HG03520 (cell line): Measurements from ENCODE around the gene PATJ.
"Not testable (repeated sequence)": the region's sequence is repeated elsewhere in the genome, so short reads cannot be mapped to it uniquely, and the experiment has no call there.

Experiments used
- ATAC-seq: cut with Tn5 transposase; IDR thresholded peaks from one replicate; pipeline ENCODE4 v1.9.1; 2021; ENCODE audit warnings: mild to moderate bottlenecking, moderate library complexity; ENCODE audit not compliant: unreplicated experiment

The PATJ gene

DNA sequence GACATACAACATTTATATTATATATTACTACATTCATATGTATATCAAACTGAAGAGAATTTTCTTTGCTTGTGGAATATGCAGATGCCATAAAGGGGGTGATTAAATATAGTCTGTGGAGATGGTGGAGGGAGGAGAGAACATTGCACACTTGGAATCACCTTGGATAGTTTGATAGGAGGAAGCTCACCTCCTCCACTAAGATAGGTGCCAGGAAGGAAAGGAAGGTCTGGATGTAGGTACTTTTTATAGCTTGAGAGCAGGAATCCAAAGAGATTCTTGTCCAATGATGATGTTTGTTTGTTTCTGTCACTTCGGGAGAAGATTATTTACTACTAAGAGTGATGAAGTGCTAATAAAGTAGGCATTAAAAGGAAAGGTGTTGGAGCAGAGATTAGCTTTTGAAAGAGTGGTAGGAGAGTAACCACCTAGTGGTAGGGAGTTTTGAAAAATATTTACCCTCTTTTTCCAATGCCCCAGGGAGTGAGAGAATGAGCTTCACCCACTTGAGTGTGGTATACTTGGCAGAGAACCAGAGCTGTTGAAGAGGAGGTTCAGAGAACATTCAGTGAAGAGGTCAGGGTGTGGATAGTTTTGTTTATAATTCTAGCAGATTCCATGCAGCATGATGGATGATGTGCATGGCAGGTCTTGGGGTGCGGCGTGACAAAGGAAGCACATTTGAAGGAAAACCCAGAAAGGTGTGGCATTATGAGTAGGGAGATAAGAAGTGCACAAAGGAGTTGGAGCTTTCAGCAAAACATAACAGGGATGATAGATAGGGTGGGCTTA is 145.0 kb downstream of the PATJ start:
- ATAC-seq: no peak

DNA sequence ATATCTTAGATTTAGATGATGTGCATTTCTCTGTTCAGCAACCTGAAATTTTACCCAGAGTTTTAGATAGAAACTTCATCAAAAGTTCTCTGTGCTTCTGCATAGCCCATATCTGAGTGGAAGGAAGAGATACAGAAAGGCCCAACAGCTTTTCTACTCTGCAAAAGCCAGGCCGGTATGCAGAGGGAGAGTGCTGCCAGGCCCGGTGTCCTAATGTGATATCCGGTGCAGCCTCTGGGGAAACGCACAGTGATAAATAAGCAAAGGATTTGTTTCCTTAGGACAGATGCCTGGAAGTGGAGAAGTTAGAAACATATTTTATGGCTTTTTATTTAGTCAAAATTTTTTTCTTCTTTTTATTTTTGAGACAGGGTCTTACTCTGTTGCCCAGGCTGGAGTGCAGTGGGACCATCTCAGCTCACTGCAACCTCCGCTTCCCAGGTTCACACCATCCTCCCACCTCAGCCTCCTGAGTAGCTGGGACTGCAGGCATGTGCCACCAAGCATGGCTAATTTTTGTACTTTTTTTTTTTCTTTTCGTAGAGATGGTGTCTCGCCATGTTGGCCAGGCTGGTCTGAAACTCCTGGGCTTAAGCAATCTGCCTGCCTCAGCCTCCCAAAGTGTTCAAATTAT is 145.8 kb downstream of the PATJ start:
- ATAC-seq: no peak

DNA sequence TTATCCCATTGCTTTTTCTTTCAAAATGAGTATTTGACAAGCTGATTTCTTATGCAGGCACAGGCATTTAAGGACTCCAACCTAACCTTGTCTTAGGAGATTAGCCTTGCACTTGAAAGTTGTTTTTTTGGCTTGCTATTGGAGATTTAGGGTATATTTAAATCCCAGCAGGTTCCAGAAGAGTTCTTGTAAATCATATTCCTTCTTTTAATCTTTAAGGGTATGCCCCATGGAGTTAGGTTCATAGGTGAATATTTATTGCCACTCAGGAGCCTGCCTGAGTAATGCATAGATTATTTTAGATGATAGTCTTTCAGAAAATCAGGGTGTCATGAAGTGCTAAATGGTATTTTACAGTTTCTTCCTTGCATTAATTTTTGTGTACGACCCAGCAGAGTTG is 146.5 kb downstream of the PATJ start:
- ATAC-seq: no peak

DNA sequence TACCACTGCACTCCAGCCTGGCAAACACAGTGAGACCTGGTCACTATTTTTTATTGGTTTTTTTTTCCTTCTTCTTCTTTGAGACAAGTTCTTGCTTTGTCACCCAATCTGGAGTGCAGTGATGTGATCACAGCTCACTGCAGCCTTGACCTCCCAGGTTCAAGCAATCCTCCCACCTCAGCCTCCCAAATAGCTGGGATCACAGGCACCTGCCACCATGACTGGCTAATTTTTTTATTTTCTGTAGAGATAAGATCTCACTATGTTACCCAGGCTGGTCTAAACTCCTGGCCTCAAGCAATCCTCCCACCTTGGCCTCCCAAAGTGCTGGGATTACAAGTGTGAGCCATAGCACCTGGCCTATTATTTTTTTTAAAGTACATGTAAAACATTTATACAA is 148.2 kb downstream of the PATJ start:
- not testable (repeated sequence) for ATAC-seq

- ATAC-seq: no peak
Measured at GRCh38 chr1:61892977-61893376, 150.7 kb downstream of the PATJ start.

DNA sequence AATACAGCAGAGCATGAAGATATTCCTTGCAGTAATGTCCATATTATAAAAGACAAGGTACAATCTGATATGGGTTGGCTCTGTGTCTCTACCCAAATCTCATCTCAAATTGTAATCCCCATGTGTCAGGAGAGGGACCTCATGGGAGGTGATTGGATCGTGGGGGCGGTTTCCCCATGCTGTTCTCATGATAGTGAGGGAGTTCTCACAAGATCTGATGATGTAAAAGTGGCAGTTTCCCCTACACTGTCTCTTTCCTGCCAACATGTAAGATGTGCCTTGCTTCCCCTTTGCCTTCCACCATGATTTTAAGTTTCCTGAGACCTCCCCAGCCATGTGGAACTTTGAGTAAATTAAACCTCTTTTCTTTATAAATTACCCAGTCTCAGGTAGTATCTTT is 152.0 kb downstream of the PATJ start:
- ATAC-seq: not testable (repeated sequence)

- no peak for ATAC-seq
Measured at GRCh38 chr1:61895175-61895574, 152.9 kb downstream of the PATJ start.

GRCh38 chr1:61898658-61899057 is 156.4 kb downstream of the PATJ start:
- no peak for ATAC-seq

- ATAC-seq: no peak
Measured at GRCh38 chr1:61904354-61904753, 162.1 kb downstream of the PATJ start.

DNA sequence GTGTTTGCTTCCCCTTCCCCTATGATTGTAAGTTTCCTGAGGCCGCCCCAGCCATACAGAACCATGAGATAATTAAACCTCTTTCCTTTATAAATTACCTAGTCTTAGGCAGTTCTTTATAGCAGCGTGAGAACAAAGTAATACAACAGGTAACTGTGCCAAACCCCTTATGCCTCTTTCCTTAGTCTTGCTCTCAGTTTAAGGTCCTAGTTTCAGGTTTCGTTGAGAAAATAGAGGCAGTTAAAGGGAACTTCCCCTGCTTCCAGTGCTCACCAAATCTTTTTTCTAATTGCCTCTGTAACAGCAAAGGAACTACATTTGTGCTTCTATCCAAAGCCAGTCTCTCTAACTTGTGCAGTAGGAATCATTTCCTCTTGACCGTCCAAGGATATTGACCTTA is 164.8 kb downstream of the PATJ start:
- ATAC-seq: no peak

GRCh38 chr1:61910035-61910434 is 167.8 kb downstream of the PATJ start:
- ATAC-seq: no peak

- ATAC-seq: no peak
Measured at GRCh38 chr1:61914823-61915482, 172.7 kb downstream of the PATJ start.

DNA sequence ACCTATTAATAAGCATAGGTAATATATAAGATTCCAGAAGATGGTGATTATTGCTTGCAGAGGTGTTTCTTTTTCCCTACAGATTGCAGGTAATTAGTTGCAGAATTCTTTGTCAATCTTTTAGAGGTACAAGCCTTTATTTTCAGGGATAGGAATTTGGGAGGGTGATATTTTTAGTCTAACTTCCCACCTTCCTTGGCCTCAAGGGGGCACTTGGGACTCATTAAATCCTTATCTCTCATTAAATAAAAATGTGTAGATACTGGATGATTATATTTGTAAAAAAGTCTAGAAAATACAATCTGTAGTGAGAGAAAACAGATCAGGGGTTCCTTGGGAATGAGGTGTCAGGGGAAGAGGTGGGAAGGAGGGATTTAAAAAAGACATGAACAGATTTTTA is 179.2 kb downstream of the PATJ start:
- no peak for ATAC-seq

GRCh38 chr1:61922950-61923480 is 180.7 kb downstream of the PATJ start:
- no peak for ATAC-seq

DNA sequence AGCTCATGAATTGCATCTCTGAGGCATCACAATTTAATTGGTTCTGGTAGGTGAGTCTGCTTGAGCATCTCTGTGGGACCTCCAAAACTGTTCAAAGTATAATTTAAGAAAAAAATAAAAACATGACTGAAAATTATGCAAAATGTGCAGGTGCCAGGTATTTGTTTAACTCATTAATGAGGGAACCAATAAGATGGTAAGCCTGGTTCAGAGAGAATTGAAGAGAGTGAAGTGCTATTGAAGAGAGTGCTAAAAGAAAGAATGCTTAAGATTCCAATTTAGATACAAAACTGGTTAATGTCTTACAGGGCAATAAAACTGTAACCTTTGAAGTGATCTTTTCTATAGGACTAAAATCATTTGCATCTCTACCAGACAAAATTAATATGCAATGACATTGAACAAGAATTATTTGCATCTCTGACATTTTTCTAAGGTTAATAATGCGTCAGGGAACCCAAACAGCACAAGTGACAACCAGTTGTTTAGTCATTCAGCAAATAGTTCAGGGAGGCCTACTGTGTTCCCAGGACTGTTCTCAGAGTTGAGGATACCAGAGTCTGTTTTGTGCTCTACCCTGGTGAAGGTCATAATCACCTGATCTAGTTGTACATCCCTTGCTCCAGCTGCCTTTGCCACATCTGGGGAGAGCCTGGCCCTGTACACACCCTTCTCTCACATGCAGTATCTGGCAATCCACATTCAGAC is 183.5 kb downstream of the PATJ start:
- ATAC-seq: no peak

- ATAC-seq: no peak
Measured at GRCh38 chr1:61926597-61926996, 184.3 kb downstream of the PATJ start.

DNA sequence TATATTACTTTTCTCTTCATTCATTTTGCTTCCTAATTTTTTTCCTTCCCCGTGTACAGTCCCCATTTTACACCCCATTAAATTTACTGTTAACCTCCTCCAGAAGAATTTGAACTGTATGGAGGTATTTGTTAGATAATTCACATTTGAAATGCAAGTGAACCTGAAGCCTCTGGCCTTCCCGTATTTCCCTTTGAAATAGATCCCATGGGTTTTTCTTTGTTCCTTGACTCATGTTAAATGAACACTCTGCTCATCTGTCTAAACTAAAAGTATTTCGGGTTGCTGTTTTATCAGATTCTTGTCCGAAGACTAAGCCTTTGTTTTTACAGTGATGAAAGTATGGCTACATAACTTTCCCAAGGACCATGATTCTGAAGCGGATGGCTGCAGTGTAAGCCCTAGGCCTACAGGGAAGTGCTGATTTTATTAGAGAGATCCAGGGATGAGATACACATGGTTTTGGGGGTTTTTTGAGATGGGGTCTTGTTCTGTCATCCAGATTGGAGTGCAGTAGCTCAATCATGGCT is 187.9 kb downstream of the PATJ start:
- no peak for ATAC-seq

- ATAC-seq: no peak
Measured at GRCh38 chr1:61931587-61932279, 189.5 kb downstream of the PATJ start.

- ATAC-seq: no peak
Measured at GRCh38 chr1:61935516-61935915, 193.2 kb downstream of the PATJ start.

GRCh38 chr1:61936839-61937238 is 194.6 kb downstream of the PATJ start:
- ATAC-seq: no peak
